GM23338 (cell line): ENCODE measurements around the gene RNF103. TPM values are rescaled to one million over a fixed set of nuclear protein-coding genes. Genes with fewer than 3 reads are reported as not detected.

Experiments used
- ATAC-seq: fragments of 200-7000 bp; cut with Tn5 transposase; 3 replicates; pipeline ENCODE4 v1.9.1; 2020
- DNase-seq: peaks from one replicate; pipeline ENCODE4 v3.0.0-alpha.2; 2015; ENCODE audit warnings: low spot score
- H2AFZ ChIP-seq: fragments of 200-600 bp; sonication (generic); 2 replicates; pipeline ENCODE4 v1.8.0; 2016; ENCODE audit warnings: antibody characterized with exemption, mild to moderate bottlenecking, moderate library complexity
- H3F3A ChIP-seq: fragments of 200-600 bp; sonication (generic); replicated peaks from 2 replicates; pipeline ENCODE4 v1.8.0; 2017; ENCODE audit warnings: antibody characterized with exemption, mixed run types, low read depth
- H3K27ac ChIP-seq: fragments of 200-600 bp; sonication (generic); 2 replicates; pipeline ENCODE4 v1.6.1; 2016; ENCODE audit warnings: low read depth
- H3K27me3 ChIP-seq: fragments of 200-600 bp; sonication (generic); 2 replicates; pipeline ENCODE4 v1.8.0; 2016; ENCODE audit warnings: mild to moderate bottlenecking, mixed run types, moderate library complexity; ENCODE audit not compliant: insufficient read depth
- H3K36me3 ChIP-seq: fragments of 200-600 bp; sonication (generic); 2 replicates; pipeline ENCODE4 v1.8.0; 2016; ENCODE audit warnings: mild to moderate bottlenecking; ENCODE audit not compliant: insufficient read depth
- H3K4me1 ChIP-seq: fragments of 200-600 bp; sonication (generic); 2 replicates; pipeline ENCODE4 v1.8.0; 2016; ENCODE audit warnings: mild to moderate bottlenecking, moderate library complexity; ENCODE audit not compliant: insufficient read depth
- H3K4me2 ChIP-seq: fragments of 200-600 bp; sonication (generic); 2 replicates; pipeline ENCODE4 v1.7.1; 2017; ENCODE audit warnings: mixed run types
- H3K4me3 ChIP-seq: fragments of 200-600 bp; sonication (generic); 2 replicates; pipeline ENCODE4 v1.6.1; 2016; ENCODE audit warnings: mixed run types
- H3K79me2 ChIP-seq: fragments of 200-600 bp; sonication (generic); replicated peaks from 2 replicates; pipeline ENCODE4 v1.8.0; 2017; ENCODE audit warnings: mild to moderate bottlenecking; ENCODE audit not compliant: insufficient read depth
- H3K9me2 ChIP-seq: fragments of 200-600 bp; sonication (generic); 2 replicates; pipeline ENCODE4 v1.8.0; 2017; ENCODE audit not compliant: insufficient read depth
- H4K20me1 ChIP-seq: fragments of 200-600 bp; sonication (generic); replicated peaks from 2 replicates; pipeline ENCODE4 v1.8.0; 2017; ENCODE audit warnings: mild to moderate bottlenecking; ENCODE audit not compliant: insufficient read depth
- H3K27ac Mint-ChIP-seq: 2 replicates; pipeline ENCODE4 v1.8.0; 2020; ENCODE audit warnings: inconsistent platforms, mild to moderate bottlenecking, moderate library complexity, mixed read lengths
- H3K27me3 Mint-ChIP-seq: 3 replicates; pipeline ENCODE4 v1.8.0; 2022; ENCODE audit warnings: low read depth, mild to moderate bottlenecking, moderate library complexity, mixed read lengths, inconsistent platforms; ENCODE audit not compliant: insufficient read depth, poor library complexity
- H3K36me3 Mint-ChIP-seq: 3 replicates; pipeline ENCODE4 v1.8.0; 2021; ENCODE audit warnings: low read depth, mild to moderate bottlenecking, inconsistent platforms, moderate library complexity, mixed read lengths
- H3K4me1 Mint-ChIP-seq: 3 replicates; pipeline ENCODE4 v1.8.0; 2020; ENCODE audit warnings: mild to moderate bottlenecking, inconsistent platforms, mixed read lengths
- H3K4me3 Mint-ChIP-seq: 3 replicates; pipeline ENCODE4 v1.8.0; 2021; ENCODE audit warnings: moderate library complexity, mild to moderate bottlenecking, inconsistent platforms, mixed read lengths
- H3K9me3 Mint-ChIP-seq: 3 replicates; pipeline ENCODE4 v1.8.0; 2020; ENCODE audit warnings: moderate library complexity, mild to moderate bottlenecking, inconsistent platforms, mixed read lengths
- CREB1 ChIP-seq: fragments of 250-450 bp; sonication (Bioruptor Pico); IDR thresholded peaks from 2 replicates; pipeline ENCODE4 v1.5.0; 2020; ENCODE audit warnings: low read depth, mild to moderate bottlenecking, moderate library complexity
- ETS1 ChIP-seq: IDR thresholded peaks from 2 replicates; pipeline ENCODE4 v1.6.1; 2016; ENCODE audit warnings: antibody characterized with exemption
- EZH2 ChIP-seq: fragments of 200-600 bp; sonication (generic); IDR thresholded peaks from one replicate; pipeline ENCODE4 v1.8.0; 2017; ENCODE audit warnings: antibody characterized with exemption, mild to moderate bottlenecking, low read depth; ENCODE audit not compliant: unreplicated experiment
- EZH2phosphoT487 ChIP-seq: fragments of 200-600 bp; sonication (generic); IDR thresholded peaks from one replicate; pipeline ENCODE4 v1.8.1; 2018; ENCODE audit warnings: antibody characterized with exemption; ENCODE audit not compliant: unreplicated experiment
- JUNB ChIP-seq: IDR thresholded peaks from one replicate; pipeline ENCODE4 v1.6.1; 2016; ENCODE audit warnings: antibody characterized with exemption; ENCODE audit not compliant: unreplicated experiment
- NANOG ChIP-seq: IDR thresholded peaks from 2 replicates; pipeline ENCODE4 v1.6.1; 2016; ENCODE audit warnings: antibody characterized with exemption, borderline replicate concordance
- POLR2AphosphoS5 ChIP-seq: IDR thresholded peaks from 2 replicates; pipeline ENCODE4 v1.6.1; 2016; ENCODE audit warnings: antibody characterized with exemption, low read depth
- REST ChIP-seq: IDR thresholded peaks from one replicate; pipeline ENCODE4 v1.6.1; 2018; ENCODE audit warnings: antibody characterized with exemption; ENCODE audit not compliant: unreplicated experiment
- STAT1 ChIP-seq: IDR thresholded peaks from one replicate; pipeline ENCODE4 v1.6.1; 2016; ENCODE audit warnings: antibody characterized with exemption; ENCODE audit not compliant: unreplicated experiment
- ZNF114 ChIP-seq: fragments of 250-450 bp; sonication (Bioruptor Pico); IDR thresholded peaks from 2 replicates; pipeline ENCODE4 v1.5.0; 2020; ENCODE audit warnings: mild to moderate bottlenecking, moderate library complexity
- ZNF331 ChIP-seq: fragments of 250-450 bp; sonication (Bioruptor Pico); IDR thresholded peaks from 2 replicates; pipeline ENCODE4 v1.5.0; 2020; ENCODE audit warnings: low read depth, mild to moderate bottlenecking, moderate library complexity
- polyA plus RNA-seq: library from polyadenylated mRNA; unstranded; fragments of >200 nt; fragmentation: Nextera tagmentation; extraction: Ambion mirVana; gene quantifications from 2 replicates; pipeline ENCODE4 v1.2.1, GENCODE V29; 2016
- total RNA-seq: library from RNA; depleted of rRNA; stranded (reverse); fragments of >200 nt; shearing (Covaris generic); gene quantifications from 2 replicates; pipeline ENCODE4 v1.2.3, GENCODE V29; 2014

RNF103 gene
- total and polyA plus RNA-seq, 2 experiments from 2014 or later = 3.8 to 5.9 TPM

DNA sequence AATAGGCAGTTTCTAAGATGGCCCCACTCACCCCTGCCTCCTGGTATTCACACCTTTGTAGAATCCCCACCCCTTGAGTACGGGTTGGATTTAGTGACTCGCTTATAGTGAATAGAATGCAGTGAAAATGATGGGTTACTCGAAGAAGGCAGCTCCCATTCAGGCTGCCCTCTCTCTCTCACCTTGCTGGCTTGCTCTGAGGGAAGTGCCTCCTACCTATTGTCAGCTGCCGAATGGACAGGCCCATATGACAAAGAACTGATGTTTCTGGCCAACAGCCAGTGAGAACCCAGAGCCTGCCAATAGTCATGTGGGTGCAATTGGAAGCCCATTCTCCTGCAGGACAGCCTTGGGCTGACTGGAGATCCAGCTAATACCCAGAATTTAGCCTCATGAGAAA, 22.1 kb upstream of the RNF103 start:
- Histone ChIP-seq H3K4me1 (no peaks in the 10 kb centered on the region), H3K27me3 (no peaks in the 10 kb centered on the region), H3K27ac (no peak overlapping the region), H3K79me2 (no peaks in the 10 kb centered on the region), H2AFZ (no peak overlapping the region), H3K4me2 (no peak overlapping the region), H4K20me1 (no peaks in the 10 kb centered on the region), H3K9me2 (peaks cover 4% of the 10 kb centered on the region; the same call in 1 of the 2 replicates), H3K4me3 (no peak overlapping the region), H3K36me3 (no peaks in the 10 kb centered on the region), H3F3A (no peaks in the 10 kb centered on the region)
- ATAC-seq = no peak
- Mint-ChIP-seq H3K36me3 (no peaks in the 10 kb centered on the region; the same call in 2 of the 3 replicates), H3K9me3 (peaks cover 16% of the 10 kb centered on the region), H3K27me3 (no peaks in the 10 kb centered on the region), H3K4me1 (no peaks in the 10 kb centered on the region), H3K4me3 (no peak overlapping the region), H3K27ac (no peak overlapping the region)
- TF ChIP-seq EZH2phosphoT487 = no peak
- no peak for TF ChIP-seq POLR2AphosphoS5
- no peak for TF ChIP-seq REST
- no peak for TF ChIP-seq CREB1
- no peak for TF ChIP-seq NANOG
- TF ChIP-seq ZNF114 (CRISPR knock-in tag) = no peak
- TF ChIP-seq EZH2 = no peak
- DNase-seq = no peak

GRCh38 chr2:86638712-86639111, 15.0 kb upstream of the RNF103 start:
- H3K36me3 ChIP-seq = no peaks in the 10 kb centered on the region
- H3K36me3 Mint-ChIP-seq = no peaks in the 10 kb centered on the region
- no peak for DNase-seq
- no peaks in the 10 kb centered on the region for H3K79me2 ChIP-seq
- H3K27me3 Mint-ChIP-seq = peaks cover 4% of the 10 kb centered on the region
- no peaks in the 10 kb centered on the region for H3K9me2 ChIP-seq
- no peak overlapping the region for H2AFZ ChIP-seq
- no peak overlapping the region for H3K27ac Mint-ChIP-seq
- ATAC-seq = no peak
- H3F3A ChIP-seq = no peaks in the 10 kb centered on the region
- TF ChIP-seq EZH2 = no peak
- no peak for TF ChIP-seq POLR2AphosphoS5
- no peak for TF ChIP-seq CREB1
- TF ChIP-seq EZH2phosphoT487 = no peak
- TF ChIP-seq JUNB = no peak
- TF ChIP-seq ZNF114 (CRISPR knock-in tag) = no peak
- no peak for TF ChIP-seq NANOG
- H3K4me3 Mint-ChIP-seq = no peak overlapping the region
- H3K4me1 ChIP-seq = no peaks in the 10 kb centered on the region
- no peak overlapping the region for H3K27ac ChIP-seq
- no peaks in the 10 kb centered on the region for H4K20me1 ChIP-seq
- H3K4me3 ChIP-seq = no peak overlapping the region
- no peaks in the 10 kb centered on the region for H3K27me3 ChIP-seq
- H3K4me1 Mint-ChIP-seq = no peaks in the 10 kb centered on the region
- H3K4me2 ChIP-seq = no peak overlapping the region
- peaks cover 12% of the 10 kb centered on the region; the same call in 1 of the 3 replicates for H3K9me3 Mint-ChIP-seq

DNA sequence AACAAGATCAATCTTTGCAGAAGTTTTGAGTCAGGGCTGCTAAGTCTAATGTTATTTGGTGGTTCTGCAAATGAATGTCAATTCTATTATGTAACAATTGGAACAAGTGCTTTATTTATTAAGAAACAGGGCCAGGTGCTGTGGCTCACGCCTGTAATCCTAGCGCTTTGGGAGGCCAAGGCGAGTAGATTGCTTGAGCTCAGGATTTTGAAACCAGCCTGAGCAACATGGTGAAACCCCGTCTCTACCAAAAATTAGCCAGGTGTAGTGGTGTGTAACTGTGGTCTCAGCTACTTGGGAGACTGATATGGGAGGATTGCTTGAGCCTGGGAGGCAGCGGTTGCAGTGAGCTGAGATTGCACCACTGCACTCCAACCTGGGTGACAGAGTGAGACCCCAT, 13.2 kb upstream of the RNF103 start:
- Mint-ChIP-seq H3K4me1 (peaks cover 9% of the 10 kb centered on the region), H3K4me3 (no peak overlapping the region), H3K36me3 (no peaks in the 10 kb centered on the region), H3K9me3 (peaks cover 12% of the 10 kb centered on the region; the same call in 1 of the 3 replicates), H3K27me3 (peaks cover 4% of the 10 kb centered on the region), H3K27ac (no peak overlapping the region)
- H4K20me1 ChIP-seq = no peaks in the 10 kb centered on the region
- no peaks in the 10 kb centered on the region for H3F3A ChIP-seq
- H3K4me3 ChIP-seq = no peak overlapping the region
- H3K27ac ChIP-seq = no peak overlapping the region
- H3K79me2 ChIP-seq = no peaks in the 10 kb centered on the region
- H3K4me2 ChIP-seq = no peak overlapping the region
- no peaks in the 10 kb centered on the region for H3K27me3 ChIP-seq
- ATAC-seq (no peak), DNase-seq (no peak)
- H3K4me1 ChIP-seq = no peaks in the 10 kb centered on the region
- no peaks in the 10 kb centered on the region for H3K9me2 ChIP-seq
- no peaks in the 10 kb centered on the region for H3K36me3 ChIP-seq
- H2AFZ ChIP-seq = no peak overlapping the region
- no peak for TF ChIP-seq REST
- no peak for TF ChIP-seq ETS1
- TF ChIP-seq STAT1 = no peak
- TF ChIP-seq JUNB = no peak
- TF ChIP-seq ZNF114 (CRISPR knock-in tag) = no peak
- no peak for TF ChIP-seq NANOG
- no peak for TF ChIP-seq CREB1
- TF ChIP-seq ZNF331 (CRISPR knock-in tag) = no peak
- TF ChIP-seq EZH2 = no peak
